ENCODE measurements around the gene TMEM91. TPM values are rescaled to one million over a fixed set of nuclear protein-coding genes. Genes with fewer than 3 reads are reported as not detected.

Gene TMEM91
- total and polyA plus RNA-seq, 2 donors (not counting 1 experiment from before 2014, with no cell fraction given): 6.3 to 7.1 TPM

DNA sequence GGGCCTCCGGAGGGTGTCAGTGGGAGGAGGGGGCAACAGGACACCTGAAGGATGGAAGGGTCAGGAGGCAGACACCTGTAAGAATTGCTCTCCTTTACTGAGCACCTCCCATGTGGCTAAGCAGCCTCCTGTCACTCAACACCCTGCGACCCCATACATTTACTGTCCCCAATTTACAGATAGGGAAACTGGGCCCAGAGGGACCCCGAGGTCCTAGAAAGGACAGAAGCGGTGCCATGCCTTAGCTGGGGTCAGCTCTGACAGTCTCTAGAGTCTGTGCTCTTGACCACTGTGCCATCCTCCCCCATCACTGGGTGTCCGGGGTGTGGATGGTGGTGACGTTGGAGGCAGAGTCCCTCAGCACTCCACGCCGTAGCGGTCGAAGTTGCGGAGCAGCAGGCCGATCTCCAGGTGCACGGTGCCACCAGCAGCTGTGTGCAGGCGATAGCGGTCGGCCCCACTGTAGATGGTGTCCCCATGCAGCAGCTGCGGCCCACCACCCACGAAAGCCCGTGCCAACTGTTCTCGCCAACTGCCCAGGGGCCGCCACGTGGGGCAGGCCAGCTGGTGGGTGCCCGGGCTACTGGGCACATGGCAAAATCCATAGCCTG, 21.9 kb upstream of the TMEM91 start:
- Mint-ChIP-seq H3K4me3 (peak overlapping the region; percentile 33), H3K4me1 (peaks cover 36% of the 10 kb centered on the region), H3K9me3 (ENCODE audit: insufficient read depth) (no peaks in the 10 kb centered on the region), H3K27ac (peak overlapping the region; percentile 83), H3K27me3 (no peaks in the 10 kb centered on the region)
- no peak for ATAC-seq (ENCODE audit: low read depth)
- Histone ChIP-seq H2AFZ (ENCODE audit: insufficient read depth, low read depth, low read length, poor library complexity, severe bottlenecking) (peak overlapping the region; percentile 66), H4K20me1 (ENCODE audit: control insufficient read depth, insufficient read depth, low read length, poor library complexity, severe bottlenecking) (peaks cover 42% of the 10 kb centered on the region), H3K4me3 (ENCODE audit: control extremely low read depth in 1 of 5, extremely low read depth in 1 of 5, insufficient read depth in 1 of 5, low read depth in 2 of 5, low read length in 4 of 5) (peak overlapping the region in 1 of 5 experiments; percentile 12), H3K27me3 (replicated peaks in 1 of 4; ENCODE audit: control extremely low read depth in 1 of 4, control insufficient read depth in 3 of 4, insufficient read depth in 4 of 4, low read length in 3 of 4) (no peaks in the 10 kb centered on the region), H3K79me2 (ENCODE audit: control insufficient read depth, insufficient read depth, low read length) (peaks cover 41% of the 10 kb centered on the region), H3K4me2 (replicated peaks; ENCODE audit: low read depth, low read length, poor library complexity, severe bottlenecking) (peak overlapping the region; percentile 95), H3K9ac (ENCODE audit: low read length) (no peak overlapping the region), H3K27ac (ENCODE audit: low read length in 2 of 2) (peak overlapping the region; percentile 51 to 71), H3K9me3 (ENCODE audit: control extremely low read depth in 1 of 3, control insufficient read depth in 2 of 3, insufficient read depth in 1 of 3, low read length in 2 of 3) (no peaks in the 10 kb centered on the region), H3K36me3 (replicated peaks in 1 of 2; ENCODE audit: control extremely low read depth in 1 of 2, control insufficient read depth in 1 of 2, extremely low read depth in 1 of 2, insufficient read depth in 2 of 2, low read length in 1 of 2) (peaks cover 0 to 5% of the 10 kb centered on the region in 2 experiments), H3K4me1 (ENCODE audit: control insufficient read depth in 2 of 2, insufficient read depth in 2 of 2, low read length in 2 of 2) (peaks cover 19 to 23% of the 10 kb centered on the region in 2 donors)
- CTCF ChIA-PET: interaction anchor here (0.6 to 7.6 kb wide), 9 partner anchors 10 to 221 kb away, joined by 3 to 130 read pairs (median 4); partner anchors contain the start of genes B9D2, CCDC97, CEACAM21 and DMAC2
- peak; percentile 56 for DNase-seq
- TF ChIP-seq EZH2 (IDR thresholded peaks at IDR 0.05; ENCODE audit: borderline replicate concordance, insufficient read depth, low read depth, low read length, poor library complexity, severe bottlenecking) (no peak), CTCF (IDR thresholded peaks at IDR 0.05) (peak; percentile 50)
- intact Hi-C loops (cut with micrococcal nuclease): loop anchor here (1.0 kb wide), 2 partner anchors 10 to 46 kb away; partner anchors contain the start of gene B9D2
- POLR2A ChIA-PET: interaction anchor here (1.2 to 5.0 kb wide), 2 partner anchors 10 to 27 kb away, joined by 4 to 69 read pairs; partner anchors contain the start of gene B9D2
- WGBS (ENCODE audit: insufficient coverage): 94% methylated on average over 20 of the region's 23 CpGs

- Mint-ChIP-seq H3K27ac (peak overlapping the region; percentile 83), H3K4me1 (peaks cover 31% of the 10 kb centered on the region), H3K4me3 (peak overlapping the region; percentile 56), H3K27me3 (no peaks in the 10 kb centered on the region), H3K9me3 (ENCODE audit: insufficient read depth) (no peaks in the 10 kb centered on the region)
- ChIA-PET POLR2A (interaction anchor here (0.5 to 5.0 kb wide), 3 partner anchors 9 to 952 kb away, joined by 4 to 69 read pairs (median 4); partner anchors contain the start of gene B9D2), CTCF (interaction anchor here (0.6 to 7.6 kb wide), 9 partner anchors 9 to 221 kb away, joined by 3 to 130 read pairs (median 4); partner anchors contain the start of genes B9D2, CCDC97, CEACAM21 and DMAC2)
- Histone ChIP-seq H3K9ac (ENCODE audit: low read length) (no peak overlapping the region), H3K36me3 (replicated peaks in 1 of 2; ENCODE audit: control extremely low read depth in 1 of 2, control insufficient read depth in 1 of 2, extremely low read depth in 1 of 2, insufficient read depth in 2 of 2, low read length in 1 of 2) (no peaks in the 10 kb centered on the region), H2AFZ (ENCODE audit: insufficient read depth, low read depth, low read length, poor library complexity, severe bottlenecking) (no peak overlapping the region), H3K4me3 (ENCODE audit: control extremely low read depth in 1 of 5, extremely low read depth in 1 of 5, insufficient read depth in 1 of 5, low read depth in 2 of 5, low read length in 4 of 5) (no peak overlapping the region), H3K27ac (ENCODE audit: low read length in 2 of 2) (no peak overlapping the region), H3K4me2 (replicated peaks; ENCODE audit: low read depth, low read length, poor library complexity, severe bottlenecking) (no peak overlapping the region), H3K27me3 (replicated peaks in 1 of 4; ENCODE audit: control extremely low read depth in 1 of 4, control insufficient read depth in 3 of 4, insufficient read depth in 4 of 4, low read length in 3 of 4) (no peaks in the 10 kb centered on the region), H3K4me1 (ENCODE audit: control insufficient read depth in 2 of 2, insufficient read depth in 2 of 2, low read length in 2 of 2) (peaks cover 13 to 17% of the 10 kb centered on the region in 2 donors), H3K79me2 (ENCODE audit: control insufficient read depth, insufficient read depth, low read length) (peaks cover 40% of the 10 kb centered on the region), H4K20me1 (ENCODE audit: control insufficient read depth, insufficient read depth, low read length, poor library complexity, severe bottlenecking) (peaks cover 36% of the 10 kb centered on the region), H3K9me3 (ENCODE audit: control extremely low read depth in 1 of 3, control insufficient read depth in 2 of 3, insufficient read depth in 1 of 3, low read length in 2 of 3) (no peaks in the 10 kb centered on the region)
- TF ChIP-seq CTCF (IDR thresholded peaks at IDR 0.05) (no peak), EZH2 (IDR thresholded peaks at IDR 0.05; ENCODE audit: borderline replicate concordance, insufficient read depth, low read depth, low read length, poor library complexity, severe bottlenecking) (no peak)
- ATAC-seq (ENCODE audit: low read depth): no peak
- no peak for DNase-seq
- intact Hi-C loops (cut with micrococcal nuclease): no loop called here
- WGBS (ENCODE audit: insufficient coverage): 93% methylated on average over 1 of the region's 1 CpG
Measured at GRCh38 chr19:41355035-41355434, 21.3 kb upstream of the TMEM91 start.

Data from B cell (primary cell).